Psoas muscle (tissue), 8 donors: Measurements from ENCODE around the gene OR6B2. TPM values are rescaled to one million over a fixed set of nuclear protein-coding genes. Genes with fewer than 3 reads are reported as not detected.

Experiments used
- ATAC-seq, 4 donors: fragments of 200-7000 bp; cut with Tn5 transposase; one replicate each; pipeline ENCODE4 v1.9.1; 2020; ENCODE audit warnings: moderate library complexity in 3 of 4, mild to moderate bottlenecking in 2 of 4
- DNase-seq, 2 donors: peaks; one replicate each; pipeline ENCODE4 v3.0.0-alpha.2; 2020
- H3K27ac ChIP-seq: fragments of 200-600 bp; one replicate; pipeline ENCODE4 v1.8.0; 2022
- H3K27me3 ChIP-seq, 3 donors: fragments of 200-600 bp in 1 of 3; one replicate each; pipeline versions ENCODE4 v1.6.1 to v1.8.0; 2013 to 2022; ENCODE audit warnings: low read length in 2 of 3, mild to moderate bottlenecking in 2 of 3, moderate library complexity in 1 of 3; ENCODE audit not compliant: insufficient read depth in 3 of 3
- H3K36me3 ChIP-seq, 2 donors: fragments of 200-600 bp in 1 of 2; one replicate each; pipeline versions ENCODE4 v1.6.1 to v1.8.0; 2013 to 2022; ENCODE audit warnings: low read depth in 1 of 2, mild to moderate bottlenecking in 1 of 2, moderate library complexity in 1 of 2; ENCODE audit not compliant: insufficient read depth in 1 of 2
- H3K4me1 ChIP-seq: fragments of 200-600 bp; one replicate; pipeline ENCODE4 v1.8.0; 2022
- H3K4me3 ChIP-seq: fragments of 200-600 bp; one replicate; pipeline ENCODE4 v1.8.0; 2022; ENCODE audit warnings: mild to moderate bottlenecking
- H3K9me3 ChIP-seq: fragments of 200-600 bp; one replicate; pipeline ENCODE4 v1.8.0; 2022
- WGBS, 3 donors: extraction: QIAGEN DNeasy Blood & Tissue Kit; methylation state at CpG; one replicate each; pipeline versions ENCODE4 v1.1.6 to v1.1.7; 2013; 5-methylcytosine and 5-hydroxymethylcytosine counted together
- intact Hi-C, 2 donors: fragments of 100-400 bp; cut with DNase I; formaldehyde crosslinking; loops; one replicate each; pipeline versions ENCODE4 v1.11.0 to v1.14.2; 2022
- polyA plus RNA-seq, 3 donors: library from polyadenylated mRNA; stranded (reverse); fragments of 200-250 nt; gene quantifications; one replicate each; pipeline ENCODE4 v1.2.3, GENCODE V29; 2013
- total RNA-seq, 4 donors: library from RNA; stranded (reverse); fragmentation: NEBNext Ultra II Directional in 2 of 4; extraction: Animal tissue kit (Norgen Biotek cat#: 25700) in 2 of 4; gene quantifications; one replicate each; pipeline versions ENCODE4 v1.2.1 to v1.2.4, GENCODE V29; 2021 to 2023
- TF ChIP-seq, protein P1 (sequence below): fragments of 200-600 bp; IDR thresholded peaks from one replicate; pipeline ENCODE4 v1.8.0; 2022; ENCODE audit warnings: antibody characterized with exemption
- donor health status: healthy with polysubstance abuse.
- donor health status: DM: no; HTN: no; CAD: no; lungs with moderate emphysema.
- donor health status: Bipolar disorder and iron deficiency.
- donor health status: healthy.
- donor health status: DM: yes; HTN: yes; CAD: no.
- donor health status: DM: no; HTN: no; CAD: no.
- donor health status: DM: no; HTN: no; CAD: no.
- donor health status: DM: yes; HTN: yes; CAD: no.

The OR6B2 gene
- total and polyA plus RNA-seq, 7 donors: not detected

DNA sequence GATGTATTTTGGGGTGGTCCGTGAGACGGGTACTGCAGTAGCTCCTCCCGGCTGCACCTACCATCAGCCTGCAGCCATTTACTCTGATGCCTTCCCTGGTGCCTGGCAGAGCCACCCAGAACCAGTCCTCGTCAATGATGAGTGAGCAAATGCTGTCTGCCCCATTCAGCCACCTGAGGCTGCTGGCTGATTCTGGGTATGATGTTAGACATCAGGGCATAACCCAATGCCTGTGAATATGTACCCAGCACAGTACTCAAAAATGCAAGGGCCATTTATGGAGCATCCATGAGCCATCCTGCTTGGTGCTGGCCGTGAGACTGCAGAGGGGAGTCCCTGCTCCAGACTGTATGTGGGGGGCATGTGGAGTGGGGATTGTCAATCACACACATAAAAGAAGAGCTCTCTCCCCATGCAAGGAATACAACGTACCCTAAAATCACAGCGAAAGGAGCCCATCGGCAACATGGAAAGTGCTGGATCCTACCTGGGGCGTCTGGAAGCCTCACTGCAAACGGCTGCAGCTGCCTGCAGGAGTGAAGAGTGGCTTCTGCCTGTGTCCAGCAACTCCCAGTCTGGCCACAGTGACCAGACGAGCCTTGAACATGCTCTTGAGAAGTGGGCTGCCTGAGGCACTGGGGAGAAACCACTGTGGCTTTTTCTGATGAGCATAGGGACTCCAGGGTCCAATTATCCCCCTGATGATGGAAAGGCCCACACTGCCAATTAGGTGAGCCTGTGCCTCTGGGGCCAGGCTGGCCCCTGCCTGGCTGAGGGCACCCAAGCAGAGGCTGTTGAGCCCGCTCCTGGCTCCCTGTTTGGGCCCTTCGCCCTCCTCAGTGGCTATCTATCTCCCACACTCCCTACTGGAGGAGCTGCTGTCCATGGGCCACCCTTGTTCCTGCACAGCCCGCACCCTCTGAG, 2.4 kb upstream of the OR6B2 start:
- no peak for DNase-seq
- no peaks in the 10 kb centered on the region for H3K9me3 ChIP-seq

DNA sequence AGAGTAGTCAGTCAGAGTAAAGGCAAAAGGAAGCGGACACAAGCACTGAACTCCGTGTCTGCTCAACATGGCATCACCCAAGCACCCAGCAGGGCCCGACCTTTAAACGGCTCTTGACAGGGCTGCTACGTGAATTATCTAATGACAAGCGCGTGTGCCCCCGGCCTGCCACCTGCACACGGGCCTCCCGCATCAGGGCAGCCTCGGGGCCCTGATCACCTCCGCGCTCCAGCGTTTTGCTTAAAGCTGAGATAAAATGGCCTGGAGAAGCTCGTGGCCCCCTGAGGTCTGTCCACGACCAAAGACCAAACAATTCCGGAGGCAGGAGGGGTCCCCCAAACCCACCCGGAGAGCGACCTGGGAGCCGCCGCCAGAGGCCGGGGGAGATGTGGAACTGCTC, 5.5 kb downstream of the OR6B2 start:
- intact Hi-C loops: no loop called here
- Histone ChIP-seq H3K4me3 (peak overlapping the region; percentile 75), H3K9me3 (peaks cover 4% of the 10 kb centered on the region), H3K27ac (peak overlapping the region; percentile 93), H3K36me3 (peaks cover 0 to 19% of the 10 kb centered on the region in 2 donors), H3K4me1 (peaks cover 20% of the 10 kb centered on the region), H3K27me3 (no peaks in the 10 kb centered on the region)
- TF ChIP-seq, protein P1, sequence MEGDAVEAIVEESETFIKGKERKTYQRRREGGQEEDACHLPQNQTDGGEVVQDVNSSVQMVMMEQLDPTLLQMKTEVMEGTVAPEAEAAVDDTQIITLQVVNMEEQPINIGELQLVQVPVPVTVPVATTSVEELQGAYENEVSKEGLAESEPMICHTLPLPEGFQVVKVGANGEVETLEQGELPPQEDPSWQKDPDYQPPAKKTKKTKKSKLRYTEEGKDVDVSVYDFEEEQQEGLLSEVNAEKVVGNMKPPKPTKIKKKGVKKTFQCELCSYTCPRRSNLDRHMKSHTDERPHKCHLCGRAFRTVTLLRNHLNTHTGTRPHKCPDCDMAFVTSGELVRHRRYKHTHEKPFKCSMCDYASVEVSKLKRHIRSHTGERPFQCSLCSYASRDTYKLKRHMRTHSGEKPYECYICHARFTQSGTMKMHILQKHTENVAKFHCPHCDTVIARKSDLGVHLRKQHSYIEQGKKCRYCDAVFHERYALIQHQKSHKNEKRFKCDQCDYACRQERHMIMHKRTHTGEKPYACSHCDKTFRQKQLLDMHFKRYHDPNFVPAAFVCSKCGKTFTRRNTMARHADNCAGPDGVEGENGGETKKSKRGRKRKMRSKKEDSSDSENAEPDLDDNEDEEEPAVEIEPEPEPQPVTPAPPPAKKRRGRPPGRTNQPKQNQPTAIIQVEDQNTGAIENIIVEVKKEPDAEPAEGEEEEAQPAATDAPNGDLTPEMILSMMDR: no peak
- peak; percentile 18 to 38 (median 29) for ATAC-seq
- WGBS, 3 donors: 0 to 1% (median 0%) methylated on average over 20 to 22 of the region's 22 CpGs
- no peak for DNase-seq

More for the DNA sequence above, 2.4 kb upstream of the OR6B2 start:
- no peak for ATAC-seq
- TF ChIP-seq, protein P1: no peak
- peaks cover 0 to 21% (median 5%) of the 10 kb centered on the region in 3 donors for H3K27me3 ChIP-seq
- H3K27ac ChIP-seq: no peak overlapping the region
- no peaks in the 10 kb centered on the region for H3K4me1 ChIP-seq
- 59 to 67% (median 64%) methylated on average over 14 of the region's 14 CpGs for WGBS, 3 donors
- H3K4me3 ChIP-seq: no peak overlapping the region
- intact Hi-C loops: no loop called here
- no peaks in the 10 kb centered on the region for H3K36me3 ChIP-seq

DNA sequence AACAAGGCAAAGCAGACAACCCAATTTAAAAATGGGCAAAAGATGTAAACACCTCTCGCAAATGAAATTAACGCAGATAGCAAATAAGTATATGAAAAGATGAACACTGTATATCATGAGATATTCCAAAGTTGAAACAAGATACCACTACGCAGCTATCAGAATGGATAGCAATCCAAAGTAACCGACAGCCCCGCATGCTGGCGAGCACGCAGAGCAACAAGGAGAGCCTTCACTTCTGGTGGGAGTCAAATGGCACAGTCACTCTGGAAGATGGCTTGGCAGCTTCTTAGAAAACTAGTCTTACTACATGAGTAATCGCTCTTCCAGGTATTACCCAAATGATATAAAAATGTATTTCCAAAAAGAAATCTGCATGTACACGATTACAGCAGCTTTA, 6.4 kb downstream of the OR6B2 start:
- Histone ChIP-seq H3K27ac (peak overlapping the region; percentile 93), H3K4me1 (peaks cover 20% of the 10 kb centered on the region), H3K4me3 (peak overlapping the region; percentile 75), H3K27me3 (no peaks in the 10 kb centered on the region), H3K9me3 (peaks cover 4% of the 10 kb centered on the region), H3K36me3 (peaks cover 0 to 26% of the 10 kb centered on the region in 2 donors)
- TF ChIP-seq, protein P1: no peak
- DNase-seq (no peak), ATAC-seq (no peak)
- WGBS, 3 donors: 62 to 70% (median 63%) methylated on average over 9 of the region's 9 CpGs
- intact Hi-C loops: no loop called here

DNA sequence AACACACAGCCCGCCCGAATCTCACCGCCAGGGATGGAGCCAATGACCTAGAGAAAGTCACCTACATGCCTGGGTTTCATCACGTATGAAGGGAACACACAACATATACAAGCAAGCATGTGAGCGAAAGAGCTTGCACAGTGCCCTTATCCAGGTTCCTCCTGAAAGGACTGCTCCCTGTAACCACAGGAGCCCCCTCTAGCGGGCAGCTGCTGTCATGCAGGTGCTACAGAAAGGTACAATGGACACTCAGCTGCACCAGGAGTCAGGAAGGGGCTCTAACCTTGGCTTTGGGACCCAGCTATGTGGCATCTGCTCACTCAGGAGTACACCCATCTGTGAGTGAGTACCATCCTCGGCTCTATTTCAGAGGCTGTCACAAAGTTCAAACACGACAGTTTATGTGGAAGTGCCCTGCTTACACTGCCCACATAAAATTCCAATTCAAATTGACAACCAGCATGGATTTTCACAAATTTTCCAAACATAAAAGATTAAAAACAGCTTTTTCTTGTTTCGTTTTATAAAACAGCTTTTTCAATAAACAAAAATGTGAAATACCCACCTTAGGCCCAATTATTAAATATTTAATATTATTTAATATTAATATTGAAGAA, 8.6 kb downstream of the OR6B2 start:
- Histone ChIP-seq H3K27me3 (no peaks in the 10 kb centered on the region), H3K27ac (no peak overlapping the region), H3K4me3 (no peak overlapping the region), H3K36me3 (peaks cover 0 to 48% of the 10 kb centered on the region in 2 donors), H3K9me3 (peaks cover 4% of the 10 kb centered on the region), H3K4me1 (peaks cover 20% of the 10 kb centered on the region)
- ATAC-seq (peak in 2 of 4 donors; percentile 34 to 38), DNase-seq (peak; percentile 61 to 80)
- intact Hi-C loops: no loop called here
- WGBS, 3 donors: 57 to 62% (median 61%) methylated on average over 9 of the region's 9 CpGs
- TF ChIP-seq, protein P1: peak; percentile 70
